ENCODE results near the gene HCFC2.
A peak's percentile ranks its signal among the peaks of the same experiment; 100 is the strongest.

Gene HCFC2

GRCh38 chr12:104060791-104061190 lies 3.5 kb upstream of the HCFC2 start:
- no peaks in the 10 kb centered on the region for H3K9me3 ChIP-seq (ENCODE audit: insufficient read depth, low read length)
- H3K4me3 ChIP-seq (ENCODE audit: insufficient read length, low read depth): no peak overlapping the region
- H3K4me1 ChIP-seq (ENCODE audit: insufficient read depth, insufficient read length): no peaks in the 10 kb centered on the region
- H3K36me3 ChIP-seq (ENCODE audit: insufficient read depth, insufficient read length, low read length): no peaks in the 10 kb centered on the region
- no peak for DNase-seq (ENCODE audit: low read depth, low spot score)
- H3K9ac ChIP-seq (ENCODE audit: insufficient read length, low read depth): no peak overlapping the region
- H3K27me3 ChIP-seq (ENCODE audit: insufficient read depth, insufficient read length): peaks cover 30% of the 10 kb centered on the region
- TF ChIP-seq YY1 (IDR thresholded peaks at IDR 0.05; ENCODE audit: insufficient read depth, insufficient read length): no peak
- TF ChIP-seq ZNF274 (IDR thresholded peaks at IDR 0.05; ENCODE audit: low read depth, low read length): no peak
- no peak for TF ChIP-seq SUZ12 (IDR thresholded peaks at IDR 0.05; ENCODE audit: extremely low read depth, insufficient read depth, insufficient read length)

- peaks cover 7% of the 10 kb centered on the region for H3K36me3 ChIP-seq (ENCODE audit: insufficient read depth, insufficient read length, low read length)
- H3K4me3 ChIP-seq (ENCODE audit: insufficient read length, low read depth): peak overlapping the region; percentile 87
- H3K9ac ChIP-seq (ENCODE audit: insufficient read length, low read depth): peak overlapping the region; percentile 93
- peaks cover 33% of the 10 kb centered on the region for H3K27me3 ChIP-seq (ENCODE audit: insufficient read depth, insufficient read length)
- no peaks in the 10 kb centered on the region for H3K9me3 ChIP-seq (ENCODE audit: insufficient read depth, low read length)
- H3K4me1 ChIP-seq (ENCODE audit: insufficient read depth, insufficient read length): no peaks in the 10 kb centered on the region
- TF ChIP-seq ZNF274 (IDR thresholded peaks at IDR 0.05; ENCODE audit: low read depth, low read length) (no peak), YY1 (IDR thresholded peaks at IDR 0.05; ENCODE audit: insufficient read depth, insufficient read length) (no peak), SUZ12 (IDR thresholded peaks at IDR 0.05; ENCODE audit: extremely low read depth, insufficient read depth, insufficient read length) (no peak)
- DNase-seq (ENCODE audit: low read depth, low spot score): no peak
Observed at GRCh38 chr12:104063712-104064030, 660 bp upstream of the HCFC2 start.

GRCh38 chr12:104064842-104065427 lies 604 bp downstream of the HCFC2 start:
- H3K9me3 ChIP-seq (ENCODE audit: insufficient read depth, low read length): no peaks in the 10 kb centered on the region
- no peaks in the 10 kb centered on the region for H3K4me1 ChIP-seq (ENCODE audit: insufficient read depth, insufficient read length)
- peak overlapping the region; percentile 93 for H3K9ac ChIP-seq (ENCODE audit: insufficient read length, low read depth)
- TF ChIP-seq SUZ12 (IDR thresholded peaks at IDR 0.05; ENCODE audit: extremely low read depth, insufficient read depth, insufficient read length) (no peak), ZNF274 (IDR thresholded peaks at IDR 0.05; ENCODE audit: low read depth, low read length) (no peak)
- H3K36me3 ChIP-seq (ENCODE audit: insufficient read depth, insufficient read length, low read length): peaks cover 7% of the 10 kb centered on the region
- H3K4me3 ChIP-seq (ENCODE audit: insufficient read length, low read depth): peak overlapping the region; percentile 87
- H3K27me3 ChIP-seq (ENCODE audit: insufficient read depth, insufficient read length): peaks cover 33% of the 10 kb centered on the region
- DNase-seq (ENCODE audit: low read depth, low spot score): no peak

- Histone ChIP-seq H3K9me3 (ENCODE audit: insufficient read depth, low read length) (no peaks in the 10 kb centered on the region), H3K36me3 (ENCODE audit: insufficient read depth, insufficient read length, low read length) (peaks cover 7% of the 10 kb centered on the region), H3K4me1 (ENCODE audit: insufficient read depth, insufficient read length) (no peaks in the 10 kb centered on the region), H3K4me3 (ENCODE audit: insufficient read length, low read depth) (no peak overlapping the region), H3K27me3 (ENCODE audit: insufficient read depth, insufficient read length) (no peaks in the 10 kb centered on the region), H3K9ac (ENCODE audit: insufficient read length, low read depth) (no peak overlapping the region)
- TF ChIP-seq SUZ12 (IDR thresholded peaks at IDR 0.05; ENCODE audit: extremely low read depth, insufficient read depth, insufficient read length) (no peak), ZNF274 (IDR thresholded peaks at IDR 0.05; ENCODE audit: low read depth, low read length) (no peak), YY1 (IDR thresholded peaks at IDR 0.05; ENCODE audit: insufficient read depth, insufficient read length) (no peak)
- no peak for DNase-seq (ENCODE audit: low read depth, low spot score)
Observed at GRCh38 chr12:104072099-104072498, 7.8 kb downstream of the HCFC2 start.

GRCh38 chr12:104073699-104074098 lies 9.4 kb downstream of the HCFC2 start:
- Histone ChIP-seq H3K36me3 (ENCODE audit: insufficient read depth, insufficient read length, low read length) (no peaks in the 10 kb centered on the region), H3K4me3 (ENCODE audit: insufficient read length, low read depth) (no peak overlapping the region), H3K9me3 (ENCODE audit: insufficient read depth, low read length) (no peaks in the 10 kb centered on the region), H3K4me1 (ENCODE audit: insufficient read depth, insufficient read length) (no peaks in the 10 kb centered on the region), H3K9ac (ENCODE audit: insufficient read length, low read depth) (no peak overlapping the region), H3K27me3 (ENCODE audit: insufficient read depth, insufficient read length) (no peaks in the 10 kb centered on the region)
- no peak for DNase-seq (ENCODE audit: low read depth, low spot score)
- TF ChIP-seq ZNF274 (IDR thresholded peaks at IDR 0.05; ENCODE audit: low read depth, low read length): no peak

- H3K4me1 ChIP-seq (ENCODE audit: insufficient read depth, insufficient read length): no peaks in the 10 kb centered on the region
- H3K27me3 ChIP-seq (ENCODE audit: insufficient read depth, insufficient read length): no peaks in the 10 kb centered on the region
- H3K36me3 ChIP-seq (ENCODE audit: insufficient read depth, insufficient read length, low read length): peaks cover 10% of the 10 kb centered on the region
- no peak overlapping the region for H3K9ac ChIP-seq (ENCODE audit: insufficient read length, low read depth)
- no peak for DNase-seq (ENCODE audit: low read depth, low spot score)
- H3K4me3 ChIP-seq (ENCODE audit: insufficient read length, low read depth): no peak overlapping the region
- no peak for TF ChIP-seq ZNF274 (IDR thresholded peaks at IDR 0.05; ENCODE audit: low read depth, low read length)
- TF ChIP-seq SUZ12 (IDR thresholded peaks at IDR 0.05; ENCODE audit: extremely low read depth, insufficient read depth, insufficient read length): no peak
- no peak for TF ChIP-seq YY1 (IDR thresholded peaks at IDR 0.05; ENCODE audit: insufficient read depth, insufficient read length)
- H3K9me3 ChIP-seq (ENCODE audit: insufficient read depth, low read length): no peaks in the 10 kb centered on the region
Observed at GRCh38 chr12:104079024-104079423, 14.7 kb downstream of the HCFC2 start.

GRCh38 chr12:104080764-104081163 lies 16.4 kb downstream of the HCFC2 start:
- no peaks in the 10 kb centered on the region for H3K4me1 ChIP-seq (ENCODE audit: insufficient read depth, insufficient read length)
- H3K36me3 ChIP-seq (ENCODE audit: insufficient read depth, insufficient read length, low read length): peaks cover 10% of the 10 kb centered on the region
- H3K9me3 ChIP-seq (ENCODE audit: insufficient read depth, low read length): no peaks in the 10 kb centered on the region
- H3K27me3 ChIP-seq (ENCODE audit: insufficient read depth, insufficient read length): no peaks in the 10 kb centered on the region
- DNase-seq (ENCODE audit: low read depth, low spot score): no peak
- TF ChIP-seq SUZ12 (IDR thresholded peaks at IDR 0.05; ENCODE audit: extremely low read depth, insufficient read depth, insufficient read length): no peak
- TF ChIP-seq YY1 (IDR thresholded peaks at IDR 0.05; ENCODE audit: insufficient read depth, insufficient read length): no peak
- TF ChIP-seq ZNF274 (IDR thresholded peaks at IDR 0.05; ENCODE audit: low read depth, low read length): no peak
- no peak overlapping the region for H3K9ac ChIP-seq (ENCODE audit: insufficient read length, low read depth)
- no peak overlapping the region for H3K4me3 ChIP-seq (ENCODE audit: insufficient read length, low read depth)
